Hepatic stellate cell (primary cell): ENCODE measurements around the gene MDM1.

Experiments
- DNase-seq: peaks from one replicate; pipeline ENCODE4 v3.0.0; 2011; ENCODE audit warnings: low spot score

The MDM1 gene

DNA sequence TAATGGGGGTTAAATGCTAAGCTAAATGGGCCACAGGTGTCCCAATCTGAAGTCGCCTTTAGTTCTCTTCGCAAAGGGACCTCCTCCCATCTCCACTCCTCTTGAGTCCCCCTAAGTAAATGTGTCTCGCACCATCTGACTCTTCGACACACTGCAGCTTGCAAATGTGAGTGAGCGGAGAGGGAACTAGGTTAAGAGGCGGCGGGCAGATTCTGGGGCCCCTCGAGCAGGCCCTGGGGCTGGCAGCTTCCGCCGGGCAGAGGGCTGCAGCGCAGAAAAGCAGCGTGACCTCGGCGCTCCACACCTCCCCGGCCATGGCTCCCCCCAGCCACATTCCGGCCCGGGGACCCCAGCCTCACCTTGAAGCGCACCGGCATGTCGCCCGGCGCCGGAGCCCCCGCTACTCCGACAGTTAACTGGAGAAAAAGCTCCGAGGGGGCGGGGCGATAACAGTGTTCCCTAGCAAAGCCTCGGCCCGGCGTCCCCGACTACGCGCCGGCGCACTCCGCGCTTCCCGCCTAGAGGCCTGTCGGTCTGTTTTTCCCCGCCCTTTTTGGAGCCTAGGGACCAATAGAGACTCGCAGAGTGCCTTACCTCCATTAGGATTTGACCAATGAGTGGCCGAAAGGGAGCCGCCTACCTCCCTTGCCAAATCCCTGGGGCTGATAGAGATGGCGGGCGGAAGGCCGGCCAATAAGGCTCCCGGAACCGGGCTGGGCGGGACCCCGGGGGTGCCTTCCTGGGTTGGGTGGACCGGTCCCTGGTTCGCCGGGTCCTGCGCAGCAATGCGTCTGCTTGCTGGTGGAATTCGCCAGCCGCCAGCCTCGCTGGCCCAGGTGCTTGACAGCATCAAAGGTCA, at the start of gene MDM1:
TSS of gene MDM1 (minus strand) at position 494 of the 859 bp plus-strand sequence. CDS start at position 377, 117 bp downstream.
- peak; percentile 97 for DNase-seq

- no peak for DNase-seq
Observed at GRCh38 chr12:68381476-68382219, 49.5 kb upstream of the MDM1 start.

DNA sequence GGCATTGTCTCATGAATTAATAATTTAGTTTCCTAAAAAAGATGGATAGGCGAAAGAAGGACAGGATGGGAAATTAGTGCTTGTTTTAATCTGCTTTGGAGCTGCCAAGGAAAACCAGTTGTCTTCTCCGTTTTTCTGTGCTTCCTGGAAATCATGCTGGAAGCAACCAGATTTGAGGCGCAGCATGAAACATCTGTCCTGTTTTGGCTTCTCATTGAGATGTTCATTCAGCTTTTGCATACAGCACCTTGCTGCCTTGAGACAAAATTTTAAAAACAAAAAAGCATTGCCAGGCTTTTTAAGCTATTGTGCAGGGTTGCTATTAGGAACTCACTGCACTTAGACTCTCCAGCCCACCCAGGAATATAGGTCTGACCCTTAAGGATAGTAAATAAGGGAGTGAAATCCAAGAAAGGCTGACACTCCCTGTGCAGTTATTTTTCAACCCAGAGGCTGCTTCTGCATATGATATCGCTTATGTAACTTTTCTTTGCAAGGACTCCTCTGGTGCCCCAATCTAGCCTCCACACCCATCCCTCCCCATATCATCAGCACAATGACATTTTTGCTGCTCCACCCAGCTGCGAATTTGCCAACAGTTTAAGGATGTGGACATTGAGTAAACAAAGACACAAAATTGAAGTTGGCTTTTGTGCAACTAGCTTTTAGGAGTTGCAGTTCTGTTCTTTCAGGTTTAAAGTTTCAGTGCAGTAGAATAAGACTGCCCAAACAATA, 46.9 kb upstream of the MDM1 start:
- no peak for DNase-seq

DNA sequence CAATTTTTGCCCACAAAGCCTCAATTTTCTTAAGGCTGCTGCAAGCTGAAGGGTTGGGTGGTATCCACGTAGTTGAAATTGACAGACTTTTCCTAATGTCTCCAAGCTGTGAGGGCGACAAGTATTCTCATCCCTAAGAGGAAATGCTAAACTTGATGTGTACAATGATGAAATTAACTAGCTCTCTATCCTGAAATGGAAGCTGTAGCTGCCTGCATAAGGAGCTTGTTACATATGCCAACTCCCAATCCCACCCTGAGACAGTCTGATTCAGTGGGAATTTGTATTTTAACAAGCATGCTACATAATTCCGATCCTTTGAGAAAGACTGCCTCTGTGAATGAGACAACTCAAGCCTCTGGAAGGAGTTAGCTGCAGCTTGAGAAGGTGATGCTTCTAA, 45.7 kb upstream of the MDM1 start:
- no peak for DNase-seq

DNA sequence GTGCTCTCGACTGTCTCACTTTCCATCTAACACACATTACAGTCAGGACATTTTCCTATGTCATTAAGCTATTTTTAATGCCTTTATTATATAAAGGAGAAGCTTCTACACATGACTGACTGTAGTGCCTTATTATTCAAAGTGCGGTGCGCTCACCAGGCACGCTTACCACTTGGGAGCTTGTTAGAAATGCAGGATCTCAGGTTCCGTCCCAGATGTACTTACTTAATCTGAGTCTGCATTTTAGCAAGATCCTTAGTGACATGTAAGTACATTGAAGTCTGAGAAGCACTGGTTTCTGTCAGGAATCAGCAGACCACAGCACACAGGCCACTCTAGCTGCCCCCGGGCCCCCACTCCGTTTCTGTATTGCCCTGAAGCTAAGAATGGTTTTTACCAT, 44.7 kb upstream of the MDM1 start:
- DNase-seq, result no peak

- DNase-seq, result no peak
Observed at GRCh38 chr12:68375756-68376695, 43.9 kb upstream of the MDM1 start.

GRCh38 chr12:68374307-68374982, 42.3 kb upstream of the MDM1 start:
- no peak for DNase-seq

DNA sequence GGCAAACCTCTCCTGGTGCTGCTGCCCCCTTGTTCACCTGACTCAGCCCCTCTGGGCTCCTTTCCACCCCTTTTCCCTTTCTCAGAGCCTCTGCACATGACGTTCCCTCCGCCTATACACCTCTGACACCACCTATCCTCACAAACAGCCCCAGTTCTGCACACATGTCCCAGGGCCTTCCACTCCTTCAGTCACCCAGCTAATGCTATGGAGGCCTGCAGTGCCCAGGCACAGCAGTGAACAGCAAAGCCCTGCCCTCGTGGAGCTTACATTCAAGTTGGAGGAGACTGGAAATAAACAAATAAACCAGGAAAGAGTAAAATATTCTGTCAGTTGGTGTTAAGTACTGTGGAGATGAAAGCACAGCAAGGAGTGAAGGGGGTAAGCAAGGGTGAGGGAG, 38.5 kb upstream of the MDM1 start:
- DNase-seq, result no peak

DNA sequence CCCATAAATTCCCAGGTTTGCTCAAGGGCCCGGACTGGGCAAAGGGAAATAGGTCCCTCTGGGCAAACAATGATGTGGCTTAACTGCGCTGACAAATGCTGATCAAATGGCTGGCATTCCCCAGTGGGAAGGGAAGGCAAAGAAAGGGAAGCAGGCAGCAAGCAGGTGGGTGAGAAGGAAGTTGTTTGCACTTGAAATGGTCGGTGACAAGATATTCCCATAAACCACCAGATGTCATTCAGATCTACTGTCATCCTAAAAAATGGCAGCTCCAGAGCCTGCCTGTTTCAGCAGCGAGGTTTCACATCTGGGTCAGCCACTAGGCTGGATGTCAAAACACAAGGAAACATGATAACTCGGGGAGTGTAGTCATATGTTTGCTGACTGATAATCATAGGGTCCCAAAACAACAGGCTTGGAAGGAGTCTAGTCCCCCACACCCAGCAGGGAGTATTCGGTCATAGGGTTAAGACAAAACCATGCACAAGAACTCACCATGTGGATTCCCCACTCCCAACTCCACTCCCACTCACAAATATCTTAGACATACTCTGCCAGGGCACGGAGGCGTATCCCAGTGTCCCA, 37.9 kb upstream of the MDM1 start:
- no peak for DNase-seq

- DNase-seq, result peak; percentile 17
Observed at GRCh38 chr12:68368327-68368726, 36.2 kb upstream of the MDM1 start.

GRCh38 chr12:68367903-68368302, 35.7 kb upstream of the MDM1 start:
- peak; percentile 32 for DNase-seq

DNA sequence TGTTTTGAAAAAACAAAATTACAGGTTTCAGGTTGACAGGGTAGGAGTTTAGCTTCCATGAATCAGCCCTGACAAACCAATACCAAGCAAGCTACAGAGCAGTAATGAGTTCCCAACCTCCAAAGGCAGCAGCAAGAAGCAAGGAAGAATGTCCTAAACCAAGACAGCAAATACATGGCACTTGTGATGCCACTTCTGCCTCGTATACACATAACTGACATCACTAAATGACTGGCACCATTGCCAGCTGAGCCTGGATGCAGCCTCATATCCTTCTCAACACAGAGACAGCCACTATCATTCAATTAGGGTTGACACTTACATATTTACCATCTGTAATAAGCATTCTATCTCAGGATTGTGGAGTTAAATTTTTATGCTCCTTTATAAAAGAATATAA, 35.0 kb upstream of the MDM1 start:
- DNase-seq, result no peak

DNA sequence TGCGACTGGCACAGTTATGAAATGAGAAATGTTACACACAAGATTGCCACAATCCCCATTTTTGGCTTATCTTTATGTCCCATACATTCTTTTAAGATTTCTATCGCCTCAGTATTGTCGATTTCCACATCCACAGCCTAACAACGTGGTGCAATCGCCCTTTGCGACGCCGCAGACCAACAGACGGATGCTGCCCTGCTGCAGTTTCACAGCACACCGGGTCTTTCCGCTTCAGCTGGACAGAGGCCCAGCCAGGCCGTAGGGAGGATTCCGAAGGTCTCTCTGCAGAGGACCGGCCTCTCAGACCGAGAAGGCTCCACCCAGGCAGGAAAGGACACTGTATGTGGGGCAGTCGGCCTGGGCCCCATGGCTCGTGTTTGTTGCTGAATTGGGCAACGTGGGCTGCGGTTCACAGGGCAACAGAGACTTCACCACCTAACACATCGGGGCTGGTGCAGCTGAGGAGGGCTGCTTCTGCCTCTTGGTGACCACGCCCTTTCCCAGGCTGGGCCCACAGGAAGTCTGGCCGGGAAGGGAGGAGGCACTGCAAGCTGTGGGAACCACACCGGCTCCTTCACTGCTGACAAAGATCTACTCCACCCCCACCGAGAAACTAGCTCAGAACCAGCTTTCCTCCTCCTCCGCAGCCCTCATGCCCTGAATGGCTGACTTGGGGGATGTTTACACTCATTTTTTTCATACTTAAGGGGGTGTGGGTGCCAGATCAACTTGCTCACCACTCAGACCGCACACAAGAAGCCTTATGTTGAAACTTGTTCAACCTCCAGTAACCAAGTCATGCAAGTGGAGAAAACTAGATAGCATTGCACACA, 32.9 kb upstream of the MDM1 start:
- DNase-seq, result peak; percentile 93

DNA sequence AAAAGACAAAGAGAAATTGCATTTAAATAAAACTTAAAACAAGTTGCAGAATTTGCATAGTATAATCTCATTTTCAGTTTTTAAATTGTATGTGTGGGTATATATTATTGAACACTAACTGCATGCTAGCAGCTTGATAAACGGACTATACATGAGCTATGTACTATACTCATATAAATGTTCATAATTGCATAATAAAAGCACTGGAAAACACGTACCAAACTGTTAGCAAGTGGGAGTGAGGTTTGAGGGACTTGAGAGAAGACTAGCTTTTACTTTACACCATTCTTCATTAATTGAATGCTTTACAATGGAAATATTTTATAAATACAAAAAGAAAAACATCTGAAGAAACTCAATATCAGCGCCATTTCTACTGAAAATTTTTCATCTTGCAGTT, 32.2 kb upstream of the MDM1 start:
- no peak for DNase-seq

- DNase-seq, result no peak
Observed at GRCh38 chr12:68361953-68362352, 29.8 kb upstream of the MDM1 start.

- DNase-seq, result no peak
Observed at GRCh38 chr12:68359674-68360073, 27.5 kb upstream of the MDM1 start.

GRCh38 chr12:68358532-68359485, 26.6 kb upstream of the MDM1 start:
- peak; percentile 40 for DNase-seq

GRCh38 chr12:68356986-68357385, 24.8 kb upstream of the MDM1 start:
- no peak for DNase-seq
